SK-N-SH (cell line): ENCODE measurements around the gene BMP8A. TPM values are rescaled to one million over a fixed set of nuclear protein-coding genes. Genes with fewer than 3 reads are reported as not detected.

Experiments used
- CTCF ChIA-PET: fragments of 300-600, 350-600 bp; formaldehyde crosslinking; extraction: SDS; loops from one replicate; lab custom pipeline; 2021; lab: Yijun Ruan, JAX
- POLR2A ChIA-PET: fragments of 350-600 bp; sonication (Branson Sonifier 250); formaldehyde crosslinking; extraction: SDS; loops from one replicate; lab custom pipeline; 2020; ENCODE audit warnings: antibody characterized with exemption, inconsistent platforms; lab: Yijun Ruan, JAX
- DNase-seq: peaks from one replicate; pipeline ENCODE4 v3.0.0; 2012
- H2AFZ ChIP-seq: fragments of 200-600 bp; sonication (generic); 2 replicates; pipeline ENCODE4 v1.8.1; 2016; ENCODE audit warnings: antibody characterized with exemption, mild to moderate bottlenecking, low read depth
- H3F3A ChIP-seq: fragments of 200-600 bp; sonication (generic); replicated peaks from 2 replicates; pipeline ENCODE3; 2016; ENCODE audit warnings: antibody characterized with exemption, mild to moderate bottlenecking; ENCODE audit not compliant: insufficient read depth
- H3K27ac ChIP-seq, 2 experiments: fragments of 200-500 bp in 1 of 2; fragments of 200-600 bp in 1 of 2; sonication (Bioruptor generic) in 1 of 2; sonication (generic), shearing (Covaris generic) in 1 of 2; 2 replicates each; pipeline versions ENCODE4 v1.5.1 to v1.6.1; 2014 to 2016; ENCODE audit warnings: low read depth in 2 of 2, inconsistent platforms in 1 of 2, low read length in 1 of 2, mild to moderate bottlenecking in 1 of 2, mixed read lengths in 1 of 2
- H3K27me3 ChIP-seq: fragments of 200-600 bp; sonication (generic), shearing (Covaris generic); 2 replicates; pipeline ENCODE4 v1.6.1; 2016; ENCODE audit warnings: mixed run types; ENCODE audit not compliant: insufficient read depth
- H3K36me3 ChIP-seq, 2 experiments: fragments of 200-500 bp in 1 of 2; fragments of 200-600 bp in 1 of 2; sonication (Bioruptor generic) in 1 of 2; sonication (generic) in 1 of 2; replicated peaks in 1 of 2; 2 replicates each; pipeline versions ENCODE3 to v1.5.1; 2014 to 2016; ENCODE audit warnings: low read length in 1 of 2, mild to moderate bottlenecking in 1 of 2; ENCODE audit not compliant: insufficient read depth in 2 of 2, control insufficient read depth in 1 of 2
- H3K4me1 ChIP-seq, 2 experiments: fragments of 200-500 bp in 1 of 2; fragments of 200-600 bp in 1 of 2; sonication (Bioruptor generic) in 1 of 2; sonication (generic), shearing (Covaris generic) in 1 of 2; 2 replicates each; pipeline versions ENCODE4 v1.5.1 to v1.6.1; 2014 to 2016; ENCODE audit warnings: low read depth in 1 of 2, low read length in 1 of 2, mixed run types in 1 of 2; ENCODE audit not compliant: insufficient read depth in 2 of 2, control insufficient read depth in 1 of 2
- H3K4me2 ChIP-seq: fragments of 200-600 bp; sonication (generic), shearing (Covaris generic); 2 replicates; pipeline ENCODE4 v1.6.1; 2017; ENCODE audit warnings: mixed run types
- H3K4me3 ChIP-seq, 2 experiments: fragments of 200-500 bp in 1 of 2; fragments of 200-600 bp in 1 of 2; sonication (Bioruptor generic) in 1 of 2; sonication (generic), shearing (Covaris generic) in 1 of 2; 2 replicates each; pipeline versions ENCODE4 v1.5.1 to v1.8.1; 2014 to 2016; ENCODE audit warnings: low read depth in 2 of 2, inconsistent platforms in 1 of 2, low read length in 1 of 2, mild to moderate bottlenecking in 1 of 2, mixed read lengths in 1 of 2, moderate library complexity in 1 of 2
- H3K79me2 ChIP-seq: fragments of 200-600 bp; sonication (generic); 2 replicates; pipeline ENCODE4 v1.8.1; 2017; ENCODE audit warnings: mild to moderate bottlenecking; ENCODE audit not compliant: insufficient read depth
- H3K9ac ChIP-seq: fragments of 200-600 bp; sonication (generic); 2 replicates; pipeline ENCODE4 v1.6.1; 2017; ENCODE audit warnings: mixed run types
- H3K9me2 ChIP-seq: fragments of 200-600 bp; sonication (generic); 2 replicates; pipeline ENCODE4 v1.6.1; 2017; ENCODE audit warnings: mixed run types
- H3K9me3 ChIP-seq: fragments of 200-600 bp; sonication (generic); 2 replicates; pipeline ENCODE4 v1.6.1; 2017; ENCODE audit warnings: mixed run types, mild to moderate bottlenecking, moderate library complexity
- H4K20me1 ChIP-seq: fragments of 200-600 bp; sonication (generic); 2 replicates; pipeline ENCODE4 v1.6.1; 2017; ENCODE audit warnings: mild to moderate bottlenecking, mixed run types; ENCODE audit not compliant: insufficient read depth
- FOXJ3 ChIP-seq: sonication (generic); formaldehyde crosslinking; IDR thresholded peaks from 2 replicates; pipeline ENCODE4 v1.5.1; 2020; ENCODE audit warnings: mild to moderate bottlenecking, missing genetic modification reagents
- JUND ChIP-seq: IDR thresholded peaks from 2 replicates; pipeline ENCODE4 v1.4.0; 2012
- MEF2A ChIP-seq: IDR thresholded peaks from 2 replicates; pipeline ENCODE4 v1.4.0; 2012; ENCODE audit warnings: low read depth, borderline replicate concordance
- NFIC ChIP-seq: IDR thresholded peaks from 2 replicates; pipeline ENCODE4 v1.4.0; 2012; ENCODE audit warnings: borderline replicate concordance
- RCOR1 ChIP-seq: fragments of 150-350 bp; IDR thresholded peaks from 2 replicates; pipeline ENCODE4 v1.6.1; 2017; ENCODE audit warnings: antibody characterized with exemption, low read length
- REST ChIP-seq: IDR thresholded peaks from 2 replicates; pipeline ENCODE4 v1.6.1; 2012; ENCODE audit warnings: mild to moderate bottlenecking, low read depth, low read length, moderate library complexity
- RFX5 ChIP-seq: IDR thresholded peaks from 2 replicates; pipeline ENCODE4 v1.6.1; 2012; ENCODE audit warnings: mild to moderate bottlenecking, improper control_type of control experiment, low read length
- SIN3A ChIP-seq: IDR thresholded peaks from 2 replicates; pipeline ENCODE4 v1.6.1; 2012; ENCODE audit warnings: low read depth, mild to moderate bottlenecking, low read length, moderate library complexity, borderline replicate concordance
- TEAD4 ChIP-seq: IDR thresholded peaks from 2 replicates; pipeline ENCODE4 v1.4.0; 2012; ENCODE audit warnings: mild to moderate bottlenecking, borderline replicate concordance; ENCODE audit not compliant: insufficient read depth
- ZBTB33 ChIP-seq: IDR thresholded peaks from 2 replicates; pipeline ENCODE4 v1.4.0; 2012; ENCODE audit warnings: low read depth, borderline replicate concordance
- WGBS: methylation state at CpG from one replicate; pipeline ENCODE4 v1.1.6; 2017; ENCODE audit warnings: low lambda C conversion rate; 5-methylcytosine and 5-hydroxymethylcytosine counted together
- polyA plus RNA-seq, 3 experiments: library from polyadenylated mRNA; depleted of rRNA; stranded (reverse); fragments of >200 nt; gene quantifications; 2 replicates each; pipeline ENCODE4 v1.2.3, GENCODE V29; 2012

The BMP8A gene
- polyA plus RNA-seq, 1 of the 3 experiments (the other 2 are of a cell fraction) = 0.16 TPM

DNA sequence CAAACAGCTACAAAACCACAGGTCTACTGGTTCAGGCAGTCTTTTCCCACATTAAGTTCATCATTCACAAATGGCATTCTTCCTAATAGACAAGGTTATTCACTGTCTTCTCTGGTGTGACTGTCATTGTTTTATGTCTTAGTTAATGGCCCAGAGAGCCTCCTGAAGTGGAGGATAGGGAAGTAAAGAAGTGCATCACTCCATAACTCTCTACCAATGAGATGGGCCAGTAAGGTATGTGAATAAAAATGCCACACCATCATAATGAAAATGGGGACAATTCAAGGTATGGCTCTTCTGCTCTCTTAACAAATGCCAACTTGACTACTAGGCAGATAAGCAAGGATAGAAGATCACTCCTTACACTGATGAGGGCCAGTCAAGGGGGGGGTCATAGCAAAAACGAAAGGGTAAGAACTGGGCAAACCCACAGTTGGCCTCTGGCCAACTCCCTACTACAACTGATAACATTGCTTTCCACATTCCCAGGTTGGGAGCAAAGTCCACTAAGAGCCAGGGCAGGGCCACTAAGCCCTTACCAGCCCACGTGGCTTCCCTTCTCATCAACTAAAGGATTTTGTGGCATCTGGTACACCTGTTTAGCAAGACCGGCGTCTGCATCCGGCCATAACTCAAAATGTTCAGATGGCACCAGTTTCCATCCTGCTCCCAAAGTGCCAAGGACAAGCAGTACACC is 75.2 kb downstream of the BMP8A start:
- Histone ChIP-seq H3K9me3 (no peaks in the 10 kb centered on the region), H3K27ac (no peak overlapping the region), H3K36me3 (peaks cover 95% of the 10 kb centered on the region in 2 experiments), H3K4me3 (no peak overlapping the region), H2AFZ (no peak overlapping the region), H3F3A (no peaks in the 10 kb centered on the region), H3K27me3 (no peaks in the 10 kb centered on the region), H3K79me2 (peaks cover 51% of the 10 kb centered on the region), H3K9me2 (no peaks in the 10 kb centered on the region), H3K4me2 (no peak overlapping the region), H3K4me1 (no peaks in the 10 kb centered on the region), H3K9ac (no peak overlapping the region), H4K20me1 (peaks cover 55% of the 10 kb centered on the region)
- ChIA-PET CTCF (interaction anchor here (1.2 kb wide), 1 partner anchor 10 kb away, joined by 3 read pairs; no protein-coding TSS in a partner anchor), POLR2A (no interaction called here)
- 82% methylated on average over 4 of the region's 5 CpGs for WGBS
- TF ChIP-seq MEF2A (no peak), TEAD4 (no peak), RFX5 (no peak), REST (no peak), JUND (no peak), ZBTB33 (no peak), RCOR1 (no peak), FOXJ3 (CRISPR knock-in tag) (no peak), NFIC (0 out of 2 replicates have a peak, but pooled peaks have one; percentile 9)
- DNase-seq = no peak

- peaks cover 95% of the 10 kb centered on the region in 2 experiments for H3K36me3 ChIP-seq
- 93% methylated on average over 3 of the region's 3 CpGs for WGBS
- TF ChIP-seq REST = no peak
- TF ChIP-seq TEAD4 = no peak
- TF ChIP-seq SIN3A = no peak
- TF ChIP-seq, all 33 proteins: peak for 0
- ChIA-PET POLR2A (no interaction called here), CTCF (no interaction called here)
- Histone ChIP-seq H3K4me2 (no peak overlapping the region), H3K9me3 (no peaks in the 10 kb centered on the region), H4K20me1 (peaks cover 60% of the 10 kb centered on the region), H3K9ac (no peak overlapping the region), H3K27ac (no peak overlapping the region), H3K27me3 (no peaks in the 10 kb centered on the region), H3K79me2 (peaks cover 58% of the 10 kb centered on the region), H3F3A (no peaks in the 10 kb centered on the region), H2AFZ (no peak overlapping the region), H3K4me3 (no peak overlapping the region), H3K4me1 (no peaks in the 10 kb centered on the region; a peak in 1 of 4 replicates), H3K9me2 (no peaks in the 10 kb centered on the region)
- no peak for DNase-seq
Observed at GRCh38 chr1:39567302-39567701, 75.9 kb downstream of the BMP8A start.
